Right lobe of liver (tissue), 4 donors: ENCODE measurements around the gene MEA1.

Source experiments
- CTCF ChIP-seq, 4 donors: fragments of 200-600 bp in 3 of 4; fragments of 450-650 bp in 1 of 4; IDR thresholded peaks; one replicate each; pipeline versions ENCODE4 v1.5.1 to v1.8.0; 2016 to 2022; ENCODE audit warnings: antibody characterized with exemption in 4 of 4, mild to moderate bottlenecking in 2 of 4
- POLR2A ChIP-seq: fragments of 450-650 bp; IDR thresholded peaks from one replicate; pipeline ENCODE4 v1.6.1; 2017; ENCODE audit warnings: antibody characterized with exemption, mild to moderate bottlenecking
- donor health status: DM: no; HTN: no; CAD: no.
- donor health status: DM: no; HTN: no; CAD: no.
- donor health status: DM: no; HTN: yes; CAD: no.

DNA sequence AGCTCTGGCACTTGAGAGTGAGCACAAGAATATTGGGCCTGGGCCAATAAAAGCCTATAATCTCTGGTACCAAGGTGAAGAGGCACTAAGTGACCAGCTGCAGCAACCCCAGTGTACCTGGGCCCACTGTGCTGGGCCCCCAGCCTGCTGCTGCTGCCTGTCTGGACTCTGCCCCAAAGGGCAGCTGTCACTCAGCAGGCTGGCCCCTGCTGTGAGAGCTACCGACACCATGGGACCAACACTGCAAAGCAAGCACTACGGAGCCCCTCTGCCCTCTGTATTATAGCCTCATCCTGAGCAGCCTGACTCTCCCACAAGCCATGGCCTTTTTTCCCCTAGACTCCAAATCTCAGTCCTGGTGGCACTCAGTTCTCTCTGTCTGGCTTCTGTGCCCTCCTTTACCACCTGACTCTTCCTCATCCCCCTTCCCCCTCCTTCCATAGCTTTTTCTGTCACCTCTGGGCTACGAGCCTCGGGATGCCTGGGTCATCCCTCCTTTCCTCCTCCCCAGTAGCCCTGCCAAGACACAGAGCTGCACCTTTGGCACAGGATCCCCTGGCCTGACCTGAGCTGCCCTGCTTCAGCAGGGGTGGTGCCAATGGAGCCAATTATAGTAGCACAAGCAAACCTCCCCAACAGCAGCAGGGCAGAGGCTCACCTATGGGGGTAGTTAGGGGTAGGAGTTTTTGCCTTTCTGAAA is 21.9 kb upstream of the MEA1 start:
- TF ChIP-seq POLR2A: no peak
- TF ChIP-seq CTCF (IDR thresholded peaks at IDR 0.05): no peak
